SK-N-SH (cell line): ENCODE data around the gene ILDR1.

Experiments
- EZH2phosphoT487 ChIP-seq: fragments of 200-600 bp; sonication (generic); IDR thresholded peaks from 2 replicates; pipeline ENCODE4 v1.6.1; 2017; ENCODE audit warnings: low read depth, mixed run types, mild to moderate bottlenecking, antibody characterized with exemption, moderate library complexity, borderline replicate concordance
- FOXJ3 ChIP-seq: sonication (generic); formaldehyde crosslinking; IDR thresholded peaks from 2 replicates; pipeline ENCODE4 v1.5.1; 2020; ENCODE audit warnings: mild to moderate bottlenecking, missing genetic modification reagents
- TF ChIP-seq, protein P1 (sequence below): fragments of 200-600 bp; sonication (generic); IDR thresholded peaks from 2 replicates; pipeline ENCODE4 v1.6.1; 2017; ENCODE audit warnings: antibody characterized with exemption, mild to moderate bottlenecking, moderate library complexity
- TF ChIP-seq, protein P2 (sequence below): IDR thresholded peaks from 2 replicates; pipeline ENCODE4 v1.4.0; 2012; ENCODE audit warnings: low read depth
- TF ChIP-seq, protein P3 (sequence below): IDR thresholded peaks from 2 replicates; pipeline ENCODE4 v1.6.1; 2012; ENCODE audit warnings: mild to moderate bottlenecking, low read depth, low read length, moderate library complexity
- TF ChIP-seq, protein P4 (sequence below): IDR thresholded peaks from 2 replicates; pipeline ENCODE4; 2012

DNA sequence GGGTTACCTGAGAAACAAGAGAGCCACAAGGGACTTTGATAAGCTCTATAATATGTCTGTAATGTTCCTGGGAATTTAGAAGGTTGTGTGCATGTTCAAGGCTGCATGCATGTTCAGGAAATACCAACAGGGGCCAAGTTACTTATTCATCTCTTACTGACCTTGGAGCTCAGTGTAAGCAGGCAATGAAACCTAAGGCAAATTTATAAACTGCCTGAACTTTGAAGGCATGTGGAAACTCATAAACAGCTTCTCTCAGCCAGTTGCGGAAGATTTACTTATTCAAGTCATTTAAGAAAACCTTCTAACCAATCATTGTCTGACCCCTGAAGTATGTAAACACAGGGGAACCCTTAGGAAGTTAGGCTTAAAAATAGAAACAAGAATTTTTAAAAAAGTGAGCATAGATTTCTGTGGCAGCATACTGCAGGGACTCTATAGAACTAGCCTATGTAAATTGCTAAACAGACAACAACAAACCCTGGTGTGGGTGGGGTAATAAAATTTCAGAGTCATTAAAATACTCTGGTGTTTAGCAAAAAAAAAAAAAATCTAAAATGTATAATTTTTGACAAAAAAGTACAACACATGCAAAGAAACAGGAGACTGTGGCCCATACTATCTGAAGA lies 70.6 kb downstream of the ILDR1 start:
- TF ChIP-seq, protein P1, sequence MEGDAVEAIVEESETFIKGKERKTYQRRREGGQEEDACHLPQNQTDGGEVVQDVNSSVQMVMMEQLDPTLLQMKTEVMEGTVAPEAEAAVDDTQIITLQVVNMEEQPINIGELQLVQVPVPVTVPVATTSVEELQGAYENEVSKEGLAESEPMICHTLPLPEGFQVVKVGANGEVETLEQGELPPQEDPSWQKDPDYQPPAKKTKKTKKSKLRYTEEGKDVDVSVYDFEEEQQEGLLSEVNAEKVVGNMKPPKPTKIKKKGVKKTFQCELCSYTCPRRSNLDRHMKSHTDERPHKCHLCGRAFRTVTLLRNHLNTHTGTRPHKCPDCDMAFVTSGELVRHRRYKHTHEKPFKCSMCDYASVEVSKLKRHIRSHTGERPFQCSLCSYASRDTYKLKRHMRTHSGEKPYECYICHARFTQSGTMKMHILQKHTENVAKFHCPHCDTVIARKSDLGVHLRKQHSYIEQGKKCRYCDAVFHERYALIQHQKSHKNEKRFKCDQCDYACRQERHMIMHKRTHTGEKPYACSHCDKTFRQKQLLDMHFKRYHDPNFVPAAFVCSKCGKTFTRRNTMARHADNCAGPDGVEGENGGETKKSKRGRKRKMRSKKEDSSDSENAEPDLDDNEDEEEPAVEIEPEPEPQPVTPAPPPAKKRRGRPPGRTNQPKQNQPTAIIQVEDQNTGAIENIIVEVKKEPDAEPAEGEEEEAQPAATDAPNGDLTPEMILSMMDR: no peak
- TF ChIP-seq FOXJ3 (CRISPR knock-in tag): no peak
- TF ChIP-seq, protein P2, sequence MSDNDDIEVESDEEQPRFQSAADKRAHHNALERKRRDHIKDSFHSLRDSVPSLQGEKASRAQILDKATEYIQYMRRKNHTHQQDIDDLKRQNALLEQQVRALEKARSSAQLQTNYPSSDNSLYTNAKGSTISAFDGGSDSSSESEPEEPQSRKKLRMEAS: no peak
- TF ChIP-seq, protein P3, sequence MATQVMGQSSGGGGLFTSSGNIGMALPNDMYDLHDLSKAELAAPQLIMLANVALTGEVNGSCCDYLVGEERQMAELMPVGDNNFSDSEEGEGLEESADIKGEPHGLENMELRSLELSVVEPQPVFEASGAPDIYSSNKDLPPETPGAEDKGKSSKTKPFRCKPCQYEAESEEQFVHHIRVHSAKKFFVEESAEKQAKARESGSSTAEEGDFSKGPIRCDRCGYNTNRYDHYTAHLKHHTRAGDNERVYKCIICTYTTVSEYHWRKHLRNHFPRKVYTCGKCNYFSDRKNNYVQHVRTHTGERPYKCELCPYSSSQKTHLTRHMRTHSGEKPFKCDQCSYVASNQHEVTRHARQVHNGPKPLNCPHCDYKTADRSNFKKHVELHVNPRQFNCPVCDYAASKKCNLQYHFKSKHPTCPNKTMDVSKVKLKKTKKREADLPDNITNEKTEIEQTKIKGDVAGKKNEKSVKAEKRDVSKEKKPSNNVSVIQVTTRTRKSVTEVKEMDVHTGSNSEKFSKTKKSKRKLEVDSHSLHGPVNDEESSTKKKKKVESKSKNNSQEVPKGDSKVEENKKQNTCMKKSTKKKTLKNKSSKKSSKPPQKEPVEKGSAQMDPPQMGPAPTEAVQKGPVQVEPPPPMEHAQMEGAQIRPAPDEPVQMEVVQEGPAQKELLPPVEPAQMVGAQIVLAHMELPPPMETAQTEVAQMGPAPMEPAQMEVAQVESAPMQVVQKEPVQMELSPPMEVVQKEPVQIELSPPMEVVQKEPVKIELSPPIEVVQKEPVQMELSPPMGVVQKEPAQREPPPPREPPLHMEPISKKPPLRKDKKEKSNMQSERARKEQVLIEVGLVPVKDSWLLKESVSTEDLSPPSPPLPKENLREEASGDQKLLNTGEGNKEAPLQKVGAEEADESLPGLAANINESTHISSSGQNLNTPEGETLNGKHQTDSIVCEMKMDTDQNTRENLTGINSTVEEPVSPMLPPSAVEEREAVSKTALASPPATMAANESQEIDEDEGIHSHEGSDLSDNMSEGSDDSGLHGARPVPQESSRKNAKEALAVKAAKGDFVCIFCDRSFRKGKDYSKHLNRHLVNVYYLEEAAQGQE: no peak
- TF ChIP-seq, protein P4, sequence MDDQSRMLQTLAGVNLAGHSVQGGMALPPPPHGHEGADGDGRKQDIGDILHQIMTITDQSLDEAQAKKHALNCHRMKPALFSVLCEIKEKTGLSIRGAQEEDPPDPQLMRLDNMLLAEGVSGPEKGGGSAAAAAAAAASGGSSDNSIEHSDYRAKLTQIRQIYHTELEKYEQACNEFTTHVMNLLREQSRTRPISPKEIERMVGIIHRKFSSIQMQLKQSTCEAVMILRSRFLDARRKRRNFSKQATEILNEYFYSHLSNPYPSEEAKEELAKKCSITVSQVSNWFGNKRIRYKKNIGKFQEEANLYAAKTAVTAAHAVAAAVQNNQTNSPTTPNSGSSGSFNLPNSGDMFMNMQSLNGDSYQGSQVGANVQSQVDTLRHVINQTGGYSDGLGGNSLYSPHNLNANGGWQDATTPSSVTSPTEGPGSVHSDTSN: no peak
- TF ChIP-seq EZH2phosphoT487: no peak
